ENCODE results near the gene AGBL1. TPM values are rescaled to one million over a fixed set of nuclear protein-coding genes. Genes with fewer than 3 reads are reported as not detected.

AGBL1 gene
- total RNA-seq, 1 experiment from 2014 or later: not detected

- Histone ChIP-seq H3K27ac (ENCODE audit: insufficient read length, low read depth, low read length) (no peak overlapping the region), H3K79me1 (ENCODE audit: insufficient read depth, low read depth, low read length, poor library complexity, severe bottlenecking) (no peaks in the 10 kb centered on the region), H3K9me3 (ENCODE audit: control insufficient read depth, low read depth, low read length) (no peaks in the 10 kb centered on the region), H2AK5ac (ENCODE audit: insufficient read length, low read length) (no peak overlapping the region), H3K18ac (ENCODE audit: insufficient read length, low read depth, low read length) (no peak overlapping the region), H2BK12ac (ENCODE audit: insufficient read length, low read depth, low read length) (no peak overlapping the region), H2BK120ac (ENCODE audit: low read depth, low read length, poor library complexity, severe bottlenecking) (no peak overlapping the region), H2BK5ac (ENCODE audit: insufficient read length, low read length) (no peak overlapping the region), H3T11ph (ENCODE audit: low read length) (no peak overlapping the region), H4K5ac (ENCODE audit: insufficient read length, low read depth, low read length) (no peak overlapping the region), H2BK15ac (ENCODE audit: low read depth, low read length) (no peak overlapping the region), H4K8ac (replicated peaks; ENCODE audit: insufficient read length, low read depth, low read length) (no peak overlapping the region), H2BK20ac (ENCODE audit: low read depth, low read length, poor library complexity, severe bottlenecking) (no peak overlapping the region), H3K9ac (ENCODE audit: extremely low read depth, insufficient read length, low read length) (no peak overlapping the region), H4K91ac (ENCODE audit: insufficient read length, low read depth, low read length) (no peak overlapping the region), H3K23ac (ENCODE audit: insufficient read length, low read depth, low read length) (no peak overlapping the region), H3K4me1 (ENCODE audit: insufficient read depth, low read length) (no peaks in the 10 kb centered on the region), H3K4me2 (ENCODE audit: insufficient read depth, insufficient read length, low read length) (no peak overlapping the region), H3K27me3 (ENCODE audit: insufficient read depth, low read length) (no peaks in the 10 kb centered on the region), H4K20me1 (ENCODE audit: control insufficient read depth, insufficient read depth, insufficient read length) (no peaks in the 10 kb centered on the region), H2AFZ (ENCODE audit: low read length) (no peak overlapping the region), H3K56ac (ENCODE audit: insufficient read length, low read depth, low read length) (no peak overlapping the region), H3K14ac (ENCODE audit: insufficient read depth, low read length) (no peak overlapping the region), H3K23me2 (ENCODE audit: insufficient read length, low read depth, low read length, poor library complexity, severe bottlenecking) (no peaks in the 10 kb centered on the region), H3K4ac (ENCODE audit: low read depth, low read length) (no peak overlapping the region), H3K79me2 (ENCODE audit: insufficient read depth, low read length) (no peaks in the 10 kb centered on the region)
- H3K27me3 Mint-ChIP-seq (ENCODE audit: low read depth): no peaks in the 10 kb centered on the region; the same call in 1 of the 2 replicates
- H3K9me3 Mint-ChIP-seq: no peaks in the 10 kb centered on the region
- no peak for DNase-seq
- H3K4me1 Mint-ChIP-seq: no peaks in the 10 kb centered on the region
- no peak overlapping the region for H3K27ac Mint-ChIP-seq
- no peak for TF ChIP-seq CTCF (conservative IDR thresholded peaks at IDR 0.05)
- WGBS (ENCODE audit: extremely low coverage, insufficient read length, low lambda C conversion rate): no CpG with 5 or more reads among the region's 4 CpGs
- H3K36me3 Mint-ChIP-seq (ENCODE audit: insufficient read depth in 1 of 3, low read depth in 3 of 3): no peaks in the 10 kb centered on the region
- H3K4me3 Mint-ChIP-seq: no peak overlapping the region
Observed at GRCh38 chr15:86433983-86434382, 354.3 kb downstream of the AGBL1 start.

Measured in H9 (cell line).